Measurements from ENCODE around the gene CLECL1. TPM values are rescaled to one million over a fixed set of nuclear protein-coding genes. Genes with fewer than 3 reads are reported as not detected.

The CLECL1 gene
- total RNA-seq, 1 donor from 2014 or later: not detected

- no peak overlapping the region for H3K9ac ChIP-seq (ENCODE audit: low read depth in 1 of 3, low read length in 3 of 3)
- no peaks in the 10 kb centered on the region for H3K4me1 ChIP-seq (ENCODE audit: control insufficient read depth in 3 of 3, insufficient read depth in 3 of 3, low read length in 3 of 3)
- H3K27ac ChIP-seq (ENCODE audit: low read depth, low read length): no peak overlapping the region
- no peak overlapping the region for H3K4me3 ChIP-seq (ENCODE audit: low read length in 3 of 3)
- H3K27me3 ChIP-seq (ENCODE audit: control insufficient read depth in 3 of 3, insufficient read depth in 3 of 3, low read length in 3 of 3): no peaks in the 10 kb centered on the region
- H3K36me3 ChIP-seq (ENCODE audit: control insufficient read depth in 3 of 3, insufficient read depth in 3 of 3, low read length in 3 of 3): no peaks in the 10 kb centered on the region
- H3K9me3 ChIP-seq (ENCODE audit: control insufficient read depth in 3 of 3, low read length in 3 of 3): no peaks in the 10 kb centered on the region
These were observed 26.8 kb upstream of the CLECL1 start for GRCh38 chr12:9759694-9760093.

DNA sequence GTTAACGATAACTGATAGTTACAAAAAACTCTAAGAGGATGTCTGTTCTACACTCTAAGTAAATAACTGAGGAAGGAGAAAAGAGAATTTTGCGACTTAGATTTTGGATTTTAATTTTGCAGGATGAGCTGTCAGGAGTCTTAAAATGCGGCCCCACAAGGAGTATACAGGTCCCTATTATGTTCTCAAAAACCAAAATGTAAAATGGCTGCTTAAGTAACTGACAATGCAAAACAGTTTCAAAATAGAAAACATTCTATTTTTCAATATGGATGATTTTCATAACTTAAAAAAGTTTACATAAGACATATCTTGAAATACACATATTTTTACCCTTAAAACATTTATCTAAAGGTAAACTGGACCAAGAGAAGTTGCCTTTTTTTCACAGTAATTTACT, 25.2 kb upstream of the CLECL1 start:
- Histone ChIP-seq H3K4me1 (ENCODE audit: control insufficient read depth in 3 of 3, insufficient read depth in 3 of 3, low read length in 3 of 3) (no peaks in the 10 kb centered on the region), H3K27me3 (ENCODE audit: control insufficient read depth in 3 of 3, insufficient read depth in 3 of 3, low read length in 3 of 3) (no peaks in the 10 kb centered on the region), H3K9me3 (ENCODE audit: control insufficient read depth in 3 of 3, low read length in 3 of 3) (no peaks in the 10 kb centered on the region), H3K27ac (ENCODE audit: low read depth, low read length) (no peak overlapping the region), H3K4me3 (ENCODE audit: low read length in 3 of 3) (no peak overlapping the region), H3K9ac (ENCODE audit: low read depth in 1 of 3, low read length in 3 of 3) (no peak overlapping the region), H3K36me3 (ENCODE audit: control insufficient read depth in 3 of 3, insufficient read depth in 3 of 3, low read length in 3 of 3) (no peaks in the 10 kb centered on the region)

DNA sequence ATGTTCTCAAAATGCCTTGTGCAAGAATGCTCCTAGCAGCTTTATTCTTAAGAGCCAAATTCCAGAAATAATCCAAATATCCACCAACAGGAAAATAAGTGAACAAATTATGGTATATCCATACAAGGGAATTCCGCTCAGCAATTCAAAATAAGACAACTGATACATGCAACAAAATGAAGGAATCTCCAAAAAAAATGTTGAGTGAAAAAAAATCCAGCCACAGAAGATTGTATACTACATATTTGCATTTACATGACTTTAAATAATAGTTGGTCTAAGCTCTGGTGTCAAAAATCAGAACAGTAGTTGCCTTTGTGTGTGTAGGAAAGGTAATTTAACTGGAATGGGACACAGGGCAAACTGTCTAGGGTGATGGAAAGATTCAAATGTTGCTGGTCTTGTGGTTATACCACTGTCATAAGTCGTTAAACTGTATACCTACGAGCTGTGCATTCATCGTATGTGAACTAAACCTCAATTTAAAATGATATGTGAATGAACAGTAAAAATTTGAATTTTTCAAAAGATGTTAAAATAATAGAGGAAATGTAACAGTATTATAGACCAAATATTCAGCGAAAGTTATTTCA, 24.6 kb upstream of the CLECL1 start:
- Histone ChIP-seq H3K27ac (ENCODE audit: low read depth, low read length) (no peak overlapping the region), H3K36me3 (ENCODE audit: control insufficient read depth in 3 of 3, insufficient read depth in 3 of 3, low read length in 3 of 3) (no peaks in the 10 kb centered on the region), H3K4me3 (ENCODE audit: low read length in 3 of 3) (no peak overlapping the region), H3K4me1 (ENCODE audit: control insufficient read depth in 3 of 3, insufficient read depth in 3 of 3, low read length in 3 of 3) (no peaks in the 10 kb centered on the region), H3K27me3 (ENCODE audit: control insufficient read depth in 3 of 3, insufficient read depth in 3 of 3, low read length in 3 of 3) (no peaks in the 10 kb centered on the region), H3K9me3 (ENCODE audit: control insufficient read depth in 3 of 3, low read length in 3 of 3) (no peaks in the 10 kb centered on the region), H3K9ac (ENCODE audit: low read depth in 1 of 3, low read length in 3 of 3) (no peak overlapping the region)

GRCh38 chr12:9756706-9757105, 23.8 kb upstream of the CLECL1 start:
- H3K4me3 ChIP-seq (ENCODE audit: low read length in 3 of 3): no peak overlapping the region
- no peak overlapping the region for H3K27ac ChIP-seq (ENCODE audit: low read depth, low read length)
- no peaks in the 10 kb centered on the region for H3K4me1 ChIP-seq (ENCODE audit: control insufficient read depth in 3 of 3, insufficient read depth in 3 of 3, low read length in 3 of 3)
- H3K27me3 ChIP-seq (ENCODE audit: control insufficient read depth in 3 of 3, insufficient read depth in 3 of 3, low read length in 3 of 3): no peaks in the 10 kb centered on the region
- no peaks in the 10 kb centered on the region for H3K9me3 ChIP-seq (ENCODE audit: control insufficient read depth in 3 of 3, low read length in 3 of 3)
- no peaks in the 10 kb centered on the region for H3K36me3 ChIP-seq (ENCODE audit: control insufficient read depth in 3 of 3, insufficient read depth in 3 of 3, low read length in 3 of 3)
- no peak overlapping the region for H3K9ac ChIP-seq (ENCODE audit: low read depth in 1 of 3, low read length in 3 of 3)

GRCh38 chr12:9756170-9756569, 23.3 kb upstream of the CLECL1 start:
- no peaks in the 10 kb centered on the region for H3K9me3 ChIP-seq (ENCODE audit: control insufficient read depth in 3 of 3, low read length in 3 of 3)
- H3K4me3 ChIP-seq (ENCODE audit: low read length in 3 of 3): no peak overlapping the region
- H3K36me3 ChIP-seq (ENCODE audit: control insufficient read depth in 3 of 3, insufficient read depth in 3 of 3, low read length in 3 of 3): no peaks in the 10 kb centered on the region
- H3K4me1 ChIP-seq (ENCODE audit: control insufficient read depth in 3 of 3, insufficient read depth in 3 of 3, low read length in 3 of 3): no peaks in the 10 kb centered on the region
- H3K27me3 ChIP-seq (ENCODE audit: control insufficient read depth in 3 of 3, insufficient read depth in 3 of 3, low read length in 3 of 3): no peaks in the 10 kb centered on the region
- no peak overlapping the region for H3K27ac ChIP-seq (ENCODE audit: low read depth, low read length)
- H3K9ac ChIP-seq (ENCODE audit: low read depth in 1 of 3, low read length in 3 of 3): no peak overlapping the region

DNA sequence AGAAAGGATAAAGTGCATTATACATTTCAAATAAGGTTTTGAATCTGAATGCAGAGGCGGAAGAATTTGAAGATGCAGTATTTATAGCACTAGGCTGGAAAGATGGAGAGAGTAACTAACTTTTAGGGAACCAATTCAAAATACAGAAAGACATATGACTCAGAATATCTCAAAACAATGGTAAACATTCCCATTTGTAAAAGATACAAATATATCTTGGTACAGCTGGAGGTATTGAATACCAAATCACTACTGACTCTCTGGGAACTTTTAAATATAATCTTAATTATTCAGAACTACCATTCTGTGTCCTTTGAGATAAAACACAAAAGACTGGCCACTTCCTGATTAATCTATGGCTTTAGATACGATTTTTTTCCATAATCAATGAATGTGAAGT, 22.7 kb upstream of the CLECL1 start:
- H3K9ac ChIP-seq (ENCODE audit: low read depth in 1 of 3, low read length in 3 of 3): no peak overlapping the region
- no peak overlapping the region for H3K4me3 ChIP-seq (ENCODE audit: low read length in 3 of 3)
- H3K4me1 ChIP-seq (ENCODE audit: control insufficient read depth in 3 of 3, insufficient read depth in 3 of 3, low read length in 3 of 3): no peaks in the 10 kb centered on the region
- H3K27ac ChIP-seq (ENCODE audit: low read depth, low read length): no peak overlapping the region
- H3K27me3 ChIP-seq (ENCODE audit: control insufficient read depth in 3 of 3, insufficient read depth in 3 of 3, low read length in 3 of 3): no peaks in the 10 kb centered on the region
- no peaks in the 10 kb centered on the region for H3K36me3 ChIP-seq (ENCODE audit: control insufficient read depth in 3 of 3, insufficient read depth in 3 of 3, low read length in 3 of 3)
- no peaks in the 10 kb centered on the region for H3K9me3 ChIP-seq (ENCODE audit: control insufficient read depth in 3 of 3, low read length in 3 of 3)

- Histone ChIP-seq H3K36me3 (ENCODE audit: control insufficient read depth in 3 of 3, insufficient read depth in 3 of 3, low read length in 3 of 3) (no peaks in the 10 kb centered on the region), H3K9ac (ENCODE audit: low read depth in 1 of 3, low read length in 3 of 3) (no peak overlapping the region), H3K27ac (ENCODE audit: low read depth, low read length) (no peak overlapping the region), H3K4me3 (ENCODE audit: low read length in 3 of 3) (no peak overlapping the region), H3K9me3 (ENCODE audit: control insufficient read depth in 3 of 3, low read length in 3 of 3) (no peaks in the 10 kb centered on the region), H3K4me1 (ENCODE audit: control insufficient read depth in 3 of 3, insufficient read depth in 3 of 3, low read length in 3 of 3) (no peaks in the 10 kb centered on the region), H3K27me3 (ENCODE audit: control insufficient read depth in 3 of 3, insufficient read depth in 3 of 3, low read length in 3 of 3) (no peaks in the 10 kb centered on the region)
These were observed 22.1 kb upstream of the CLECL1 start for GRCh38 chr12:9755035-9755434.

- Histone ChIP-seq H3K4me1 (ENCODE audit: control insufficient read depth in 3 of 3, insufficient read depth in 3 of 3, low read length in 3 of 3) (no peaks in the 10 kb centered on the region), H3K9ac (ENCODE audit: low read depth in 1 of 3, low read length in 3 of 3) (no peak overlapping the region), H3K27ac (ENCODE audit: low read depth, low read length) (no peak overlapping the region), H3K36me3 (ENCODE audit: control insufficient read depth in 3 of 3, insufficient read depth in 3 of 3, low read length in 3 of 3) (no peaks in the 10 kb centered on the region), H3K4me3 (ENCODE audit: low read length in 3 of 3) (no peak overlapping the region), H3K27me3 (ENCODE audit: control insufficient read depth in 3 of 3, insufficient read depth in 3 of 3, low read length in 3 of 3) (no peaks in the 10 kb centered on the region), H3K9me3 (ENCODE audit: control insufficient read depth in 3 of 3, low read length in 3 of 3) (no peaks in the 10 kb centered on the region)
These were observed 21.4 kb upstream of the CLECL1 start for GRCh38 chr12:9754099-9754927.

GRCh38 chr12:9753498-9753897, 20.6 kb upstream of the CLECL1 start:
- Histone ChIP-seq H3K4me3 (ENCODE audit: low read length in 3 of 3) (no peak overlapping the region), H3K9ac (ENCODE audit: low read depth in 1 of 3, low read length in 3 of 3) (no peak overlapping the region), H3K36me3 (ENCODE audit: control insufficient read depth in 3 of 3, insufficient read depth in 3 of 3, low read length in 3 of 3) (no peaks in the 10 kb centered on the region), H3K27me3 (ENCODE audit: control insufficient read depth in 3 of 3, insufficient read depth in 3 of 3, low read length in 3 of 3) (no peaks in the 10 kb centered on the region), H3K9me3 (ENCODE audit: control insufficient read depth in 3 of 3, low read length in 3 of 3) (no peaks in the 10 kb centered on the region), H3K4me1 (ENCODE audit: control insufficient read depth in 3 of 3, insufficient read depth in 3 of 3, low read length in 3 of 3) (no peaks in the 10 kb centered on the region), H3K27ac (ENCODE audit: low read depth, low read length) (no peak overlapping the region)

GRCh38 chr12:9753073-9753472, 20.2 kb upstream of the CLECL1 start:
- H3K36me3 ChIP-seq (ENCODE audit: control insufficient read depth in 3 of 3, insufficient read depth in 3 of 3, low read length in 3 of 3): no peaks in the 10 kb centered on the region
- H3K27me3 ChIP-seq (ENCODE audit: control insufficient read depth in 3 of 3, insufficient read depth in 3 of 3, low read length in 3 of 3): no peaks in the 10 kb centered on the region
- no peaks in the 10 kb centered on the region for H3K4me1 ChIP-seq (ENCODE audit: control insufficient read depth in 3 of 3, insufficient read depth in 3 of 3, low read length in 3 of 3)
- no peak overlapping the region for H3K27ac ChIP-seq (ENCODE audit: low read depth, low read length)
- H3K4me3 ChIP-seq (ENCODE audit: low read length in 3 of 3): no peak overlapping the region
- no peak overlapping the region for H3K9ac ChIP-seq (ENCODE audit: low read depth in 1 of 3, low read length in 3 of 3)
- H3K9me3 ChIP-seq (ENCODE audit: control insufficient read depth in 3 of 3, low read length in 3 of 3): no peaks in the 10 kb centered on the region

Measured in skeletal muscle tissue (tissue), 4 donors.